Panc1 (cell line): ENCODE measurements around the gene SLC37A4. TPM values are rescaled to one million over a fixed set of nuclear protein-coding genes. Genes with fewer than 3 reads are reported as not detected.
A peak's percentile ranks its signal among the peaks of the same experiment; 100 is the strongest.
"Not testable (repeated sequence)": the region's sequence is repeated elsewhere in the genome, so short reads cannot be mapped to it uniquely, and the experiment has no call there.

Source experiments
- ATAC-seq: fragments of 200-7000 bp; cut with Tn5 transposase; 2 replicates; pipeline ENCODE4 v1.9.1; 2020; ENCODE audit warnings: mild to moderate bottlenecking, moderate library complexity
- BruUV-seq: library from RNA; stranded (reverse); fragments of 400-500 nt; replicated peaks from 2 replicates; lab custom pipeline; 2021; lab: Mats Ljungman, UMichigan
- CTCF ChIA-PET: fragments of 300-600 bp; sonication (Branson Sonifier 250); formaldehyde crosslinking; loops from one replicate; lab custom pipeline; 2022; ENCODE audit warnings: antibody characterized with exemption; lab: Charles Lee
- POLR2A ChIA-PET: fragments of 300-600 bp; sonication (Branson Sonifier 250); formaldehyde crosslinking; loops from one replicate; lab custom pipeline; 2022; ENCODE audit warnings: antibody characterized with exemption; lab: Charles Lee
- DNase-seq: peaks from one replicate; pipeline ENCODE4 v3.0.0-alpha.2; 2010; ENCODE audit warnings: low read depth, low spot score
- H3K27ac ChIP-seq: 2 replicates; pipeline ENCODE4 v1.5.1; 2011; ENCODE audit warnings: mild to moderate bottlenecking, low read length, inconsistent platforms
- H3K27me3 ChIP-seq: fragments of 200-500 bp; sonication (Bioruptor generic); 2 replicates; pipeline ENCODE4 v1.6.0; 2014; ENCODE audit warnings: low read length, inconsistent platforms; ENCODE audit not compliant: control insufficient read depth, insufficient read depth
- H3K36me3 ChIP-seq: fragments of 200-500 bp; sonication (Bioruptor generic); 2 replicates; pipeline ENCODE4 v1.5.1; 2014; ENCODE audit warnings: inconsistent platforms, mild to moderate bottlenecking, low read length, moderate library complexity; ENCODE audit not compliant: control insufficient read depth, insufficient read depth
- H3K4me1 ChIP-seq: 2 replicates; pipeline ENCODE4 v1.5.1; 2011; ENCODE audit warnings: inconsistent platforms, mild to moderate bottlenecking, low read length, moderate library complexity; ENCODE audit not compliant: control insufficient read depth, insufficient read depth
- H3K4me3 ChIP-seq, 2 experiments: 2 replicates each; pipeline ENCODE4 v1.5.1; 2011 to 2012; ENCODE audit warnings: low read depth in 2 of 2, low read length in 2 of 2, mild to moderate bottlenecking in 2 of 2, inconsistent platforms in 1 of 2, moderate library complexity in 1 of 2
- H3K9me3 ChIP-seq: fragments of 200-500 bp; sonication (Bioruptor generic); 2 replicates; pipeline ENCODE4 v1.5.1; 2014; ENCODE audit warnings: low read depth, mild to moderate bottlenecking, inconsistent platforms, low read length, moderate library complexity; ENCODE audit not compliant: control insufficient read depth, insufficient read depth
- CTCF ChIP-seq: fragments of 450-650 bp; IDR thresholded peaks from 2 replicates; pipeline ENCODE4 v1.5.1; 2017; ENCODE audit warnings: mild to moderate bottlenecking
- POLR2AphosphoS5 ChIP-seq: IDR thresholded peaks from 2 replicates; pipeline ENCODE4 v1.6.1; 2012; ENCODE audit warnings: mild to moderate bottlenecking, low read depth, low read length, moderate library complexity
- REST ChIP-seq, 2 experiments: IDR thresholded peaks; 2 replicates each; pipeline ENCODE4 v1.6.1; 2011 to 2012; ENCODE audit warnings: low read depth in 2 of 2, control low read depth in 1 of 2, low read length in 1 of 2, mild to moderate bottlenecking in 1 of 2, moderate library complexity in 1 of 2; ENCODE audit not compliant: insufficient read depth in 1 of 2
- SIN3A ChIP-seq: IDR thresholded peaks from 2 replicates; pipeline ENCODE4 v1.6.1; 2012; ENCODE audit warnings: low read depth, mild to moderate bottlenecking, low read length, moderate library complexity, borderline replicate concordance; ENCODE audit not compliant: insufficient read depth
- TCF7L2 ChIP-seq: IDR thresholded peaks from 2 replicates; pipeline ENCODE4 v1.6.1; 2011; ENCODE audit warnings: mild to moderate bottlenecking, low read depth, low read length, inconsistent platforms
- in situ Hi-C: cut with HindIII; loops from 2 replicates; pipeline ENCODE4 v1.10.0; 2016; ENCODE audit warnings: low sequenced_read_pairs, low pct_unique_long_range_greater_than_20kb
- intact Hi-C: fragments of 100-400 bp; cut with micrococcal nuclease; formaldehyde crosslinking; loops from one replicate; pipeline ENCODE4 v1.10.0; 2022; ENCODE audit not compliant: unreplicated experiment
- total RNA-seq: library from RNA; stranded (reverse); gene quantifications from one replicate; pipeline ENCODE4 v1.2.1, GENCODE V29; 2021; ENCODE audit not compliant: unreplicated experiment

The SLC37A4 gene
- total RNA-seq, 1 experiment from 2014 or later: 33.2 TPM

GRCh38 chr11:119019996-119020395, 10.7 kb downstream of the SLC37A4 start:
- peaks cover 39% of the 10 kb centered on the region for H3K4me1 ChIP-seq
- POLR2A ChIA-PET: interaction anchor here (0.6 kb wide), 1 partner anchor 36 kb away, joined by 3 read pairs; no protein-coding TSS in a partner anchor
- H3K27me3 ChIP-seq: no peaks in the 10 kb centered on the region
- H3K27ac ChIP-seq: peak overlapping the region; percentile 99
- no peaks in the 10 kb centered on the region for H3K9me3 ChIP-seq
- BruUV-seq: no TSS peak
- in situ Hi-C loops (loop anchor here (5.0 kb wide), 1 partner anchor 228 kb away; the partner anchor contains the start of gene DDX6), intact Hi-C loops (no loop called here)
- no peak for TF ChIP-seq POLR2AphosphoS5
- TF ChIP-seq CTCF: no peak
- no peak for TF ChIP-seq TCF7L2
- no peak for TF ChIP-seq SIN3A
- TF ChIP-seq REST (IDR thresholded peaks at IDR 0.05; ENCODE audit: insufficient read depth in 1 of 2, low read depth in 2 of 2, low read length in 1 of 2): no peak
- H3K36me3 ChIP-seq: peaks cover 22% of the 10 kb centered on the region
- no peak for ATAC-seq
- CTCF ChIA-PET: no interaction called here
- peak overlapping the region; percentile 67 to 85 for H3K4me3 ChIP-seq
- DNase-seq: no peak

- Histone ChIP-seq H3K27ac (peak within 1 kb of the TSS; percentile 99), H3K36me3 (peaks cover 26% of the 10 kb centered on the region), H3K4me1 (peaks cover 31% of the 10 kb centered on the region), H3K9me3 (no peaks in the 10 kb centered on the region), H3K4me3 (peak within 1 kb of the TSS; percentile 67 to 85), H3K27me3 (no peaks in the 10 kb centered on the region)
- BruUV-seq: no TSS peak
- DNase-seq (peak; percentile 95), ATAC-seq (peak; percentile 93)
- CTCF ChIA-PET: interaction anchor here (0.6 kb wide), 3 partner anchors 12 to 310 kb away, joined by 4 read pairs; no protein-coding TSS in a partner anchor
- in situ Hi-C loops (loop anchor here (5.0 kb wide), 1 partner anchor 226 kb away; the partner anchor contains the start of gene DDX6), intact Hi-C loops (no loop called here)
- TF ChIP-seq SIN3A (peak; percentile 64), REST (IDR thresholded peaks at IDR 0.05; ENCODE audit: insufficient read depth in 1 of 2, low read depth in 2 of 2, low read length in 1 of 2) (peak in 1 of 2 experiments; percentile 32; a peak in 1 of 4 replicates), CTCF (no peak), POLR2AphosphoS5 (peak; percentile 98), TCF7L2 (peak; percentile 89)
- POLR2A ChIA-PET: interaction anchor here (0.7 to 0.9 kb wide), 2 partner anchors 84 to 344 kb away, joined by 3 read pairs; no protein-coding TSS in a partner anchor
These were observed 12.4 kb downstream of the SLC37A4 start, which contains the start of the genes RPS25 and TRAPPC4 for GRCh38 chr11:119018074-119018938. TSS of gene RPS25 (minus strand) at chr11:119018343. CDS start at chr11:119018284, 59 bp downstream. TSS of gene TRAPPC4 (plus strand) at chr11:119018766. CDS start at chr11:119018796, 30 bp downstream.

- POLR2A ChIA-PET: interaction anchor here (0.7 kb wide), 2 partner anchors 14 to 18 kb away, joined by 4 to 5 read pairs; no protein-coding TSS in a partner anchor
- peak overlapping the region; percentile 67 to 85 for H3K4me3 ChIP-seq
These were observed 13.3 kb downstream of the SLC37A4 start for GRCh38 chr11:119017377-119017776.

More at GRCh38 chr11:119017377-119017776, 13.3 kb downstream of the SLC37A4 start:
- CTCF ChIA-PET, H3K27me3 ChIP-seq, H3K9me3 ChIP-seq, DNase-seq, BruUV-seq, ATAC-seq, intact Hi-C loops: not testable (repeated sequence)
- Histone ChIP-seq H3K4me1 (peaks cover 31% of the 10 kb centered on the region), H3K36me3 (peaks cover 26% of the 10 kb centered on the region), H3K27ac (peak overlapping the region; percentile 99)
- in situ Hi-C loops: loop anchor here (5.0 kb wide), 1 partner anchor 225 kb away; the partner anchor contains the start of gene DDX6
